Heart left ventricle (tissue), 16 donors: ENCODE results near the gene PRR20B. TPM values are rescaled to one million over a fixed set of nuclear protein-coding genes. Genes with fewer than 3 reads are reported as not detected.
"Not testable (repeated sequence)": the region's sequence is repeated elsewhere in the genome, so short reads cannot be mapped to it uniquely, and the experiment has no call there.

ENCODE experiments used
- ATAC-seq, 4 donors: fragments of 200-7000 bp; cut with Tn5 transposase; one replicate each; pipeline ENCODE4 v1.9.1; 2020 to 2022; ENCODE audit warnings: moderate library complexity in 4 of 4, mild to moderate bottlenecking in 3 of 4, moderate number of reproducible peaks in 1 of 4
- DNase-seq, 5 donors: peaks; one replicate each; pipeline ENCODE4 v3.0.0-alpha.2; 2020
- H3K27ac ChIP-seq, 12 donors: fragments of 200-600 bp; sonication (generic) in 4 of 12; one replicate each; pipeline versions ENCODE4 v1.5.0 to v1.8.0; 2016 to 2022; ENCODE audit warnings: mild to moderate bottlenecking in 2 of 12
- H3K27me3 ChIP-seq, 9 donors: fragments of 200-600 bp; sonication (generic) in 2 of 9; one replicate each; pipeline versions ENCODE4 v1.5.1 to v1.8.0; 2016 to 2022; ENCODE audit warnings: mild to moderate bottlenecking in 3 of 9
- H3K36me3 ChIP-seq, 9 donors: fragments of 200-600 bp; sonication (generic) in 2 of 9; one replicate each; pipeline versions ENCODE4 v1.5.0 to v1.8.0; 2018 to 2022; ENCODE audit warnings: mild to moderate bottlenecking in 2 of 9
- H3K4me1 ChIP-seq, 12 donors: fragments of 200-600 bp; sonication (generic) in 4 of 12; one replicate each; pipeline versions ENCODE4 v1.5.0 to v1.8.0; 2016 to 2022; ENCODE audit warnings: mild to moderate bottlenecking in 3 of 12
- H3K4me3 ChIP-seq, 12 donors: fragments of 200-600 bp; sonication (generic) in 4 of 12; one replicate each; pipeline versions ENCODE4 v1.5.0 to v1.8.0; 2017 to 2022; ENCODE audit warnings: mild to moderate bottlenecking in 9 of 12, moderate library complexity in 4 of 12
- H3K9me3 ChIP-seq, 12 donors: fragments of 200-600 bp; sonication (generic) in 4 of 12; one replicate each; pipeline versions ENCODE4 v1.5.0 to v1.8.0; 2016 to 2022; ENCODE audit warnings: mild to moderate bottlenecking in 1 of 12
- POLR2A ChIP-seq, 2 donors: fragments of 450-650 bp; IDR thresholded peaks; one replicate each; pipeline ENCODE4 v1.6.1; 2017; ENCODE audit warnings: antibody characterized with exemption in 2 of 2, mild to moderate bottlenecking in 2 of 2, moderate library complexity in 2 of 2
- WGBS, 4 donors: extraction: QIAGEN DNeasy Blood & Tissue Kit in 2 of 4; methylation state at CpG; one replicate each; pipeline versions ENCODE4 v1.1.5 to v1.1.7; 2013 to 2018; 5-methylcytosine and 5-hydroxymethylcytosine counted together
- intact Hi-C, 10 donors: fragments of 100-400 bp; cut with DNase I; formaldehyde crosslinking; loops; one replicate each; pipeline versions ENCODE4 v1.11.1 to v1.14.2; 2022
- polyA plus RNA-seq, 2 donors: library from polyadenylated mRNA; stranded (reverse); fragments of 200-250 nt; gene quantifications; one replicate each; pipeline ENCODE4 v1.2.3, GENCODE V29; 2013
- total RNA-seq, 9 donors: library from RNA; depleted of rRNA in 2 of 9; stranded (reverse); fragments of >200 nt in 2 of 9; fragmentation: NEBNext Ultra II Directional in 3 of 9; extraction: Animal tissue kit (Norgen Biotek cat#: 25700) in 3 of 9; gene quantifications; one replicate each; pipeline versions ENCODE4 v1.1.0 to v1.2.4, GENCODE V29; 2016 to 2023
- TF ChIP-seq, protein P1 (sequence below), 12 donors: fragments of 200-600 bp; sonication (generic) in 4 of 12; IDR thresholded peaks; one replicate each; pipeline versions ENCODE4 v1.5.0 to v1.8.0; 2018 to 2022; ENCODE audit warnings: antibody characterized with exemption in 12 of 12, mild to moderate bottlenecking in 5 of 12
- donor health status: ischemic (EF 13 %, LVEDD 7.1; RV severe dilation, severe dysfunction).
- donor health status: healthy with polysubstance abuse.
- donor health status: DM: no; HTN: yes; CAD: no.
- donor health status: DM: no; HTN: no; CAD: no.
- donor health status: ischemic (EF 25% LVEDD 6.9; RV normal size, moderate dysfunction).
- donor health status: ischemic (EF 25% LVEDD 5.7; RV mildly dilated, moderate dysfunction).
- donor health status: healthy.
- donor health status: DM: yes; HTN: yes; CAD: no.
- donor health status: ischemic (EF 35%, LVEDD 5.7; RV mildly dilated, moderate dysfunction).
- donor health status: nonischemic (EF 11% LVEDD 7.7; RV severe dilation, severe dysfunction).
- donor health status: DM: yes; HTN: yes; CAD: no.
- donor health status: PGD.
- donor health status: ischemic (EF 29% LVEDD 5.4; RV normal size, mild dysfunction).
- donor health status: nonischemic (EF 23%, LVEDD 6.1; RV moderate dilation, normal function).

Gene PRR20B
- total and polyA plus RNA-seq, 11 donors, result not detected

DNA sequence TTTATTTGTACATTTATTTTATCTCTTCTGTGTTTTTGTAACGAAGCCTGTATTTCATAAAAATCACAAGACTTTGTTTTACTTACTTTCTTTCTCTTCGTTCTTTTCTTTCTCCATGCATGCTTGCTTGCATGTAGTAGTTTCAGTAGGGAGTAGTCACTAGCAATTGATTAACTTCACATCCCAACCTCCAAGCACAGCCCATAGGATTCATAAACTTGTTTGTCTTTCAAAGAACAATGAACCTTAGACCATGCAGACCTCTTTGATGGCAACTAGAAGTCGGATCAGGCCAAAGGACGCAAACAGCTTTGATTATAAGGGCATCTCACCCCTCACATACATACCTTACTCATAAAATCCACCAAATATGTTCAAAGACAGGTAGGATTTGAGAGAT is 9.7 kb upstream of the PRR20B start:
- no peak for ATAC-seq
- intact Hi-C loops, result no loop called here

DNA sequence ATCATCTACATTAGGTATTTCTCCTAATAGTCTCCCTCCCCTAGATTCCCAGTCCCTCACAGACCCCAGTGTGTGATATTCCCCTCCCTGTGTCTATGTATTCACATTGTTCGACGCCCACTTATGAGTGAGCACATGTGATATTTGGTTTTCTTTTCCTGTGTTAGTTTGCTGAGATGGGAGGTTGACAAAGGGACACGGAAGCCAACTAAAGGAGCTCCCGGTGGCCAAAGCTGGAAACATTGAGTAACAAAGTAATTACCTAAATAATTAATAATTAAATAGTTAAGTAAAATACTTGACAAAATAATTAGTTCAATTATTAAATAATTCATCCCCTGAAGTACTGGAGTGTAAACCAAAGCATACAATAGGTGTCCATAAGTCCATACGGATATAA is 8.3 kb upstream of the PRR20B start:
- 87 to 93% (median 90%) methylated on average over 5 of the region's 5 CpGs for WGBS, 4 donors
- TF ChIP-seq POLR2A (IDR thresholded peaks at IDR 0.05), result no peak
- TF ChIP-seq, protein P1, sequence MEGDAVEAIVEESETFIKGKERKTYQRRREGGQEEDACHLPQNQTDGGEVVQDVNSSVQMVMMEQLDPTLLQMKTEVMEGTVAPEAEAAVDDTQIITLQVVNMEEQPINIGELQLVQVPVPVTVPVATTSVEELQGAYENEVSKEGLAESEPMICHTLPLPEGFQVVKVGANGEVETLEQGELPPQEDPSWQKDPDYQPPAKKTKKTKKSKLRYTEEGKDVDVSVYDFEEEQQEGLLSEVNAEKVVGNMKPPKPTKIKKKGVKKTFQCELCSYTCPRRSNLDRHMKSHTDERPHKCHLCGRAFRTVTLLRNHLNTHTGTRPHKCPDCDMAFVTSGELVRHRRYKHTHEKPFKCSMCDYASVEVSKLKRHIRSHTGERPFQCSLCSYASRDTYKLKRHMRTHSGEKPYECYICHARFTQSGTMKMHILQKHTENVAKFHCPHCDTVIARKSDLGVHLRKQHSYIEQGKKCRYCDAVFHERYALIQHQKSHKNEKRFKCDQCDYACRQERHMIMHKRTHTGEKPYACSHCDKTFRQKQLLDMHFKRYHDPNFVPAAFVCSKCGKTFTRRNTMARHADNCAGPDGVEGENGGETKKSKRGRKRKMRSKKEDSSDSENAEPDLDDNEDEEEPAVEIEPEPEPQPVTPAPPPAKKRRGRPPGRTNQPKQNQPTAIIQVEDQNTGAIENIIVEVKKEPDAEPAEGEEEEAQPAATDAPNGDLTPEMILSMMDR (IDR thresholded peaks at IDR 0.05), result no peak
- Histone ChIP-seq H3K36me3 (no peaks in the 10 kb centered on the region), H3K4me1 (no peaks in the 10 kb centered on the region), H3K27ac (no peak overlapping the region), H3K9me3 (no peaks in the 10 kb centered on the region), H3K4me3 (no peak overlapping the region), H3K27me3 (no peaks in the 10 kb centered on the region)
- DNase-seq, result no peak
- no peak for ATAC-seq
- intact Hi-C loops, result no loop called here

More for the DNA sequence above, 9.7 kb upstream of the PRR20B start:
- WGBS, 4 donors, result 72 to 75% (median 74%) methylated on average over 4 of the region's 4 CpGs
- no peak for DNase-seq
- Histone ChIP-seq H3K4me1 (no peaks in the 10 kb centered on the region), H3K36me3 (no peaks in the 10 kb centered on the region), H3K27me3 (no peaks in the 10 kb centered on the region), H3K27ac (no peak overlapping the region), H3K9me3 (no peaks in the 10 kb centered on the region), H3K4me3 (no peak overlapping the region)
- TF ChIP-seq, protein P1 (IDR thresholded peaks at IDR 0.05), result no peak
- no peak for TF ChIP-seq POLR2A (IDR thresholded peaks at IDR 0.05)

DNA sequence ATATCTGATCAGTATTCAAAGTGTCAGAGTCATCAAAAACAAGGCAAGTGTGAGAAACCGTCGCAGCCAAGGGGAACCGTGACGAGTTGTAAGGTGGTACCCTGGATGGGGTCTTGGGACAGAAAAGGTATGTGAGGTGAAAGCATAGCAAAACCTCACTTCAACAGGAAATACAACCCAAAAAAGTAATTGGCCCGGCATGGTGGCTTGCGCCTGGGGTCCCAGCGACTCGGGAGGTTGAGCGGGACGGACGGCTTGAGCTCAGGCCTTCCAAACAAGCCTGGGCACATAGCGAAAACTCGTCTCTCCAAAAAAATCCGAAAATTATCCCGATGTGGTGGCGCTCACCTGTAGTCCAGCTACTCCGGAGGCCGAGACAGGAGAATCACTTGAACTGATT is 7.5 kb upstream of the PRR20B start:
- H3K4me3 ChIP-seq, H3K9me3 ChIP-seq, DNase-seq, intact Hi-C loops, H3K4me1 ChIP-seq, H3K36me3 ChIP-seq, H3K27me3 ChIP-seq, H3K27ac ChIP-seq, ATAC-seq: not testable (repeated sequence)
- 89 to 94% (median 91%) methylated on average over 7 to 14 of the region's 18 CpGs; no CpG with 5 or more reads in 1 of the 4 donors for WGBS, 4 donors

DNA sequence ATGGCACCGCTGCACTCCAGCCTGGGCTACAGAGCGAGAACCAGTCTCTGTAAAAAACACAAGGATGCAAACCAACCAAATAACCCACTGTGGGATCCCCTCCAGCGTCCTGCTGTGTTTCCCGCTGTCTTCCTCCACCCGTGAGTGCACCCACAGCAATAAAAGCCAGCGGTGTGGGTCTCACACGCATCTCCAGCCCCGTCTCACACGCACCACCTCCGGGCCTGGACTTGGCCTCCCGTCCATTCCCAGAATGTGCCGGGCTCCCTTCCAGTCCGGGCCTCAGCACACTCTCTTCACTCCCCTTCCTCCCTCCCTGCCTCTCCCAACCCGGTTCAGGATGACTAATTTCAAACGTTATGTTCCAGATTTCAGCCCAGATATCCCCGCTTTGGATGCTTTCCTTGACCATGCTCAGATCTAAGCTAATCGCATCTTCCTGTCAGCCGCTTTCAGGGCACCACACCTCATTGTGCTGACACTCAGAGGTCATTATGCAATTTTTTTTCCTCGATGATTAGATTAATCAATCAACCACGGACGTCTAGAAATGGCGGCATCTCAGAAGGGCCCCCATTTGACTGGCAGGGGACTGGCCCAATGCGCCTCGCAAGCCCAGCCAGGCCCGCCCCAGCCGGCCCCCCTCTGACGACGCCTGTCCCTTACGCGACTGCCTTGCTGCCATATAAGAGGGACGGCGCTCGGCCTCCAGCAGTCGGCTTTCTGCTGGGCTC is 6.9 kb upstream of the PRR20B start, which contains the start of gene PRR20A:
TSS of gene PRR20A (plus strand) at position 684 of the 734 bp plus-strand sequence. CDS start 387 bp downstream, outside the sequence.
- intact Hi-C loops, H3K4me1 ChIP-seq, H3K27ac ChIP-seq, H3K27me3 ChIP-seq, ATAC-seq, DNase-seq, H3K36me3 ChIP-seq, H3K9me3 ChIP-seq, H3K4me3 ChIP-seq: not testable (repeated sequence)
- 87 to 96% (median 93%) methylated on average over 10 to 16 of the region's 34 CpGs for WGBS, 4 donors

DNA sequence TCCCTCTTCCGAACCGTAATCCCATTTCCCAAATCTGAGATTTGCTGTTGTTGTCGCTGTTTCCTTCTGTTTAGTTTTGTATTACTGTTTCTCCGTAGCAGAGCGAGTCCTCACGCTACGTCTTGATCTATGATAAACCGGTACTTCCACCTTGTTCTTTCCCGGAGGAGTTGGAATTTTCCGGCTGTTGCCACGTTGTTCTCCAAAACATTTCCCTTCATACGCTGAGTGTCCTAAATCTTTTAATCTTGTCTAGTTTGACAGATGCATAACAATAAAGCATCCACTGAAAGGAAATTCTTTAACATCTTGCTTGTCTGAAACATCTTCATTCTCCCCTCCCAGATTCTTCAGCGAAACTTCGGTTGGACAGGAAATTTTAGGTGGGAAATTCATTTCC is 818 bp downstream of the PRR20B start:
- DNase-seq, H3K36me3 ChIP-seq, H3K4me1 ChIP-seq, intact Hi-C loops, H3K27me3 ChIP-seq, ATAC-seq, H3K4me3 ChIP-seq, H3K9me3 ChIP-seq, H3K27ac ChIP-seq: not testable (repeated sequence)
- WGBS, 4 donors, result 91 to 94% (median 93%) methylated on average over 6 to 10 of the region's 14 CpGs

DNA sequence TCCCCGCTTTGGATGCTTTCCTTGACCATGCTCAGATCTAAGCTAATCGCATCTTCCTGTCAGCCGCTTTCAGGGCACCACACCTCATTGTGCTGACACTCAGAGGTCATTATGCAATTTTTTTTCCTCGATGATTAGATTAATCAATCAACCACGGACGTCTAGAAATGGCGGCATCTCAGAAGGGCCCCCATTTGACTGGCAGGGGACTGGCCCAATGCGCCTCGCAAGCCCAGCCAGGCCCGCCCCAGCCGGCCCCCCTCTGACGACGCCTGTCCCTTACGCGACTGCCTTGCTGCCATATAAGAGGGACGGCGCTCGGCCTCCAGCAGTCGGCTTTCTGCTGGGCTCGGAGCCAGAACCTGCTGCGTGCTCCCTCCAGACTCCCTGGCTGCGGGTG is 6.5 kb downstream of the PRR20B start, which contains the start of gene PRR20C:
TSS of gene PRR20C (plus strand) at position 301 of the 400 bp plus-strand sequence. CDS start 387 bp downstream, outside the sequence.
- H3K9me3 ChIP-seq, H3K36me3 ChIP-seq, intact Hi-C loops, H3K4me1 ChIP-seq, ATAC-seq, H3K4me3 ChIP-seq, H3K27me3 ChIP-seq, DNase-seq, H3K27ac ChIP-seq: not testable (repeated sequence)
- no CpG with 5 or more reads among the region's 22 CpGs for WGBS, 4 donors

DNA sequence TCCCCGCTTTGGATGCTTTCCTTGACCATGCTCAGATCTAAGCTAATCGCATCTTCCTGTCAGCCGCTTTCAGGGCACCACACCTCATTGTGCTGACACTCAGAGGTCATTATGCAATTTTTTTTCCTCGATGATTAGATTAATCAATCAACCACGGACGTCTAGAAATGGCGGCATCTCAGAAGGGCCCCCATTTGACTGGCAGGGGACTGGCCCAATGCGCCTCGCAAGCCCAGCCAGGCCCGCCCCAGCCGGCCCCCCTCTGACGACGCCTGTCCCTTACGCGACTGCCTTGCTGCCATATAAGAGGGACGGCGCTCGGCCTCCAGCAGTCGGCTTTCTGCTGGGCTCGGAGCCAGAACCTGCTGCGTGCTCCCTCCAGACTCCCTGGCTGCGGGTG is 13.0 kb downstream of the PRR20B start, which contains the start of gene PRR20D:
TSS of gene PRR20D (plus strand) at position 301 of the 400 bp plus-strand sequence. CDS start 387 bp downstream, outside the sequence.
- H3K36me3 ChIP-seq, H3K4me3 ChIP-seq, H3K4me1 ChIP-seq, H3K27me3 ChIP-seq, DNase-seq, H3K27ac ChIP-seq, intact Hi-C loops, ATAC-seq, H3K9me3 ChIP-seq: not testable (repeated sequence)
- WGBS, 4 donors, result no CpG with 5 or more reads among the region's 22 CpGs

DNA sequence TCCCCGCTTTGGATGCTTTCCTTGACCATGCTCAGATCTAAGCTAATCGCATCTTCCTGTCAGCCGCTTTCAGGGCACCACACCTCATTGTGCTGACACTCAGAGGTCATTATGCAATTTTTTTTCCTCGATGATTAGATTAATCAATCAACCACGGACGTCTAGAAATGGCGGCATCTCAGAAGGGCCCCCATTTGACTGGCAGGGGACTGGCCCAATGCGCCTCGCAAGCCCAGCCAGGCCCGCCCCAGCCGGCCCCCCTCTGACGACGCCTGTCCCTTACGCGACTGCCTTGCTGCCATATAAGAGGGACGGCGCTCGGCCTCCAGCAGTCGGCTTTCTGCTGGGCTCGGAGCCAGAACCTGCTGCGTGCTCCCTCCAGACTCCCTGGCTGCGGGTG is 19.6 kb downstream of the PRR20B start, which contains the start of gene PRR20E:
TSS of gene PRR20E (plus strand) at position 301 of the 400 bp plus-strand sequence. CDS start 387 bp downstream, outside the sequence.
- H3K36me3 ChIP-seq, H3K4me1 ChIP-seq, H3K4me3 ChIP-seq, ATAC-seq, H3K9me3 ChIP-seq, DNase-seq, intact Hi-C loops, H3K27me3 ChIP-seq, H3K27ac ChIP-seq: not testable (repeated sequence)
- no CpG with 5 or more reads among the region's 22 CpGs for WGBS, 4 donors
